ENCODE results near the gene EPOP.

GRCh38 chr17:38709864-38710603 lies 35.3 kb upstream of the EPOP start:
- no peak for TF ChIP-seq CTCF (IDR thresholded peaks at IDR 0.05)
- no peak for TF ChIP-seq POLR2A (IDR thresholded peaks at IDR 0.05)
